Endothelial cell of umbilical vein (primary cell): ENCODE measurements around the gene DALRD3. TPM values are rescaled to one million over a fixed set of nuclear protein-coding genes. Genes with fewer than 3 reads are reported as not detected.

Experiments used
- Bru-seq: library from RNA; stranded (reverse); fragments of 400-500 nt; gene quantifications from one replicate; lab custom pipeline; 2021; lab: Mats Ljungman, UMichigan
- BruChase-seq, 2 experiments: library from RNA; stranded (reverse); fragments of 400-500 nt; gene quantifications; one replicate each; lab custom pipeline; 2021; lab: Mats Ljungman, UMichigan
- BruUV-seq: library from RNA; stranded (reverse); fragments of 400-500 nt; replicated peaks from 2 replicates; lab custom pipeline; 2021; lab: Mats Ljungman, UMichigan
- CTCF ChIA-PET: fragments of 300-600, 350-600 bp; sonication (Branson Sonifier 250); formaldehyde crosslinking; loops from one replicate; lab custom pipeline; 2021; ENCODE audit warnings: antibody characterized with exemption, inconsistent platforms; lab: Charles Lee
- POLR2A ChIA-PET: fragments of 300-600, 350-600 bp; sonication (Branson Sonifier 250); formaldehyde crosslinking; loops from one replicate; lab custom pipeline; 2021; ENCODE audit warnings: antibody characterized with exemption, inconsistent platforms; lab: Charles Lee
- DNase-seq: peaks from one replicate; pipeline ENCODE4 v3.0.0-alpha.2; 2011; ENCODE audit warnings: low read depth, low spot score
- FAIRE-seq: peaks from 2 replicates; lab custom pipeline; 2011; peaks lifted over from hg19 to GRCh38; lab: Jason Lieb, UNC
- H2AFZ ChIP-seq: 2 replicates; pipeline ENCODE4 v1.6.0; 2012; ENCODE audit warnings: low read depth, low read length, control low read depth, inconsistent platforms
- H3K27ac ChIP-seq: 2 replicates; pipeline ENCODE4 v1.5.1; 2011; ENCODE audit warnings: low read depth, mild to moderate bottlenecking, control low read depth, low read length, moderate library complexity; ENCODE audit not compliant: insufficient read depth
- H3K27me3 ChIP-seq, 2 experiments: 2 replicates each; pipeline versions ENCODE4 v1.6.0 to v1.6.1; 2011; ENCODE audit warnings: low read length in 2 of 2, mixed read lengths in 1 of 2; ENCODE audit not compliant: control insufficient read depth in 2 of 2, insufficient read depth in 2 of 2
- H3K36me3 ChIP-seq, 2 experiments: 2 replicates in 1 of 2; 3 replicates in 1 of 2; pipeline ENCODE4 v1.5.1; 2011; ENCODE audit warnings: low read length in 2 of 2, mild to moderate bottlenecking in 1 of 2, moderate library complexity in 1 of 2; ENCODE audit not compliant: control insufficient read depth in 2 of 2, insufficient read depth in 2 of 2; ENCODE audit errors: extremely low read depth in 1 of 2
- H3K4me1 ChIP-seq: 3 replicates; pipeline ENCODE4 v1.5.1; 2011; ENCODE audit warnings: mild to moderate bottlenecking, low read length; ENCODE audit not compliant: control insufficient read depth, insufficient read depth; ENCODE audit errors: extremely low read depth
- H3K4me2 ChIP-seq: 2 replicates; pipeline ENCODE4 v1.6.1; 2011; ENCODE audit warnings: low read length, control low read depth, mixed read lengths; ENCODE audit not compliant: insufficient read depth
- H3K4me3 ChIP-seq, 3 experiments: fragments of 200-600 bp in 1 of 3; sonication (generic), shearing (Covaris generic) in 1 of 3; replicated peaks in 1 of 3; 2 replicates each; pipeline ENCODE4 v1.5.1; 2011 to 2016; ENCODE audit warnings: control low read depth in 3 of 3, low read length in 3 of 3, mild to moderate bottlenecking in 2 of 3, inconsistent platforms in 1 of 3, low read depth in 1 of 3, moderate library complexity in 1 of 3; ENCODE audit not compliant: insufficient read depth in 1 of 3
- H3K79me2 ChIP-seq: 2 replicates; pipeline ENCODE4 v1.6.0; 2012; ENCODE audit warnings: low read length, inconsistent platforms; ENCODE audit not compliant: control insufficient read depth, insufficient read depth
- H3K9ac ChIP-seq: replicated peaks from 2 replicates; pipeline ENCODE3; 2011; ENCODE audit warnings: low read length, control low read depth; ENCODE audit not compliant: insufficient read depth; ENCODE audit errors: extremely low read depth
- H3K9me1 ChIP-seq: replicated peaks from 3 replicates; pipeline ENCODE4 v1.6.0; 2011; ENCODE audit warnings: mild to moderate bottlenecking, low read length; ENCODE audit not compliant: control insufficient read depth, insufficient read depth; ENCODE audit errors: extremely low read depth
- H3K9me3 ChIP-seq: replicated peaks from 2 replicates; pipeline ENCODE4 v1.5.1; 2012; ENCODE audit warnings: low read length, inconsistent platforms; ENCODE audit not compliant: control insufficient read depth, insufficient read depth
- H4K20me1 ChIP-seq: replicated peaks from 2 replicates; pipeline ENCODE3; 2011; ENCODE audit warnings: mild to moderate bottlenecking, low read length; ENCODE audit not compliant: control insufficient read depth, insufficient read depth; ENCODE audit errors: extremely low read depth
- EZH2 ChIP-seq: IDR thresholded peaks from 2 replicates; pipeline ENCODE4 v1.6.1; 2012; ENCODE audit warnings: borderline replicate concordance, low read depth, mild to moderate bottlenecking, moderate library complexity, low read length, inconsistent platforms; ENCODE audit not compliant: severe bottlenecking
- FOS ChIP-seq: IDR thresholded peaks from 2 replicates; pipeline ENCODE4 v1.6.1; 2011; ENCODE audit warnings: mild to moderate bottlenecking, low read length, moderate library complexity, borderline replicate concordance; ENCODE audit not compliant: insufficient read depth
- GATA2 ChIP-seq: IDR thresholded peaks from 2 replicates; pipeline ENCODE4 v1.7.0; 2011; ENCODE audit warnings: low read depth, mild to moderate bottlenecking, moderate library complexity, mixed read lengths, low read length; ENCODE audit not compliant: insufficient read length, insufficient read depth
- JUN ChIP-seq: IDR thresholded peaks from 2 replicates; pipeline ENCODE4 v1.6.1; 2011; ENCODE audit warnings: borderline replicate concordance, low read depth; ENCODE audit not compliant: insufficient read length, insufficient read depth
- MYC ChIP-seq: IDR thresholded peaks from one replicate; pipeline ENCODE4 v1.6.1; 2011; ENCODE audit warnings: mild to moderate bottlenecking, low read depth, low read length
- POLR2A ChIP-seq: IDR thresholded peaks from 2 replicates; pipeline ENCODE4 v1.6.1; 2012; ENCODE audit warnings: low read depth, mild to moderate bottlenecking, control low read depth, low read length
- POLR2AphosphoS5 ChIP-seq: IDR thresholded peaks from 2 replicates; pipeline ENCODE4 v1.6.1; 2012; ENCODE audit warnings: low read depth, mild to moderate bottlenecking, control low read depth, low read length, moderate library complexity; ENCODE audit not compliant: insufficient read depth
- dilution Hi-C: fragments of 300-500 bp; cut with MboI; formaldehyde crosslinking; loops from one replicate; pipeline ENCODE4 v1.15.0; 2019; ENCODE audit warnings: low sequenced_read_pairs; ENCODE audit not compliant: extremely low pct_ligation_motif_present
- intact Hi-C: fragments of 100-400 bp; cut with micrococcal nuclease; formaldehyde crosslinking; loops from one replicate; pipeline ENCODE4 v1.10.0; 2022
- long read RNA-seq: library from polyadenylated mRNA; stranded (forward); transcript quantifications from one replicate; pipeline ENCODE4 v2.0.0, GENCODE V29; 2021
- polyA minus RNA-seq, 3 experiments: library from RNA; depleted of rRNA, polyadenylated mRNA; stranded (reverse); fragments of >200 nt; gene quantifications; 1 replicate in 1 of 3; 2 replicates in 2 of 3; pipeline ENCODE4 v1.2.3, GENCODE V29; 2011
- polyA plus RNA-seq, 4 experiments: library from polyadenylated mRNA; depleted of rRNA in 3 of 4; stranded (reverse) in 3 of 4; unstranded in 1 of 4; fragments of >200 nt; gene quantifications; 2 replicates each; pipeline versions ENCODE4 v1.2.1 to v1.2.3, GENCODE V29; 2011 to 2012; ENCODE audit warnings: missing spikeins in 1 of 4
- total RNA-seq: library from RNA; stranded (reverse); gene quantifications from 2 replicates; pipeline ENCODE4 v1.2.3, GENCODE V29; 2021
- TF ChIP-seq, protein P1 (sequence below): IDR thresholded peaks from 2 replicates; pipeline ENCODE4 v1.6.1; 2011; ENCODE audit not compliant: insufficient read depth, insufficient read length
- TF ChIP-seq, protein P2 (sequence below), 2 donors: IDR thresholded peaks; 1 replicate in 1 of 2; 2 replicates in 1 of 2; pipeline ENCODE4 v1.5.1; 2011; ENCODE audit warnings: low read length in 2 of 2, mild to moderate bottlenecking in 2 of 2, moderate library complexity in 2 of 2, control low read depth in 1 of 2, inconsistent platforms in 1 of 2, low read depth in 1 of 2; ENCODE audit not compliant: insufficient read depth in 1 of 2; ENCODE audit errors: extremely low read depth in 1 of 2

Gene DALRD3, protein sequence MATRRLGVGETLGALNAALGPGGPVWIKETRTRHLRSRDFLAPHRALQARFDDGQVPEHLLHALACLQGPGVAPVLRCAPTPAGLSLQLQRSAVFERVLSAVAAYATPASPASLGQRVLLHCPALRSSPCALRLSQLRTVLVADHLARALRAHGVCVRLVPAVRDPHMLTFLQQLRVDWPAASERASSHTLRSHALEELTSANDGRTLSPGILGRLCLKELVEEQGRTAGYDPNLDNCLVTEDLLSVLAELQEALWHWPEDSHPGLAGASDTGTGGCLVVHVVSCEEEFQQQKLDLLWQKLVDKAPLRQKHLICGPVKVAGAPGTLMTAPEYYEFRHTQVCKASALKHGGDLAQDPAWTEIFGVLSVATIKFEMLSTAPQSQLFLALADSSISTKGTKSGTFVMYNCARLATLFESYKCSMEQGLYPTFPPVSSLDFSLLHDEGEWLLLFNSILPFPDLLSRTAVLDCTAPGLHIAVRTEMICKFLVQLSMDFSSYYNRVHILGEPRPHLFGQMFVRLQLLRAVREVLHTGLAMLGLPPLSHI
- total RNA-seq = 20.4 and 22.7 TPM in 2 replicates
- 60.8 and 66.0 TPM in 2 replicates for polyA plus RNA-seq
- polyA plus RNA-seq (2011; cell fraction: cytosol; rRNA removed) = 27.6 and 33.5 TPM in 2 replicates
- polyA plus RNA-seq (2011; cell fraction: nucleus; rRNA removed) = 94.8 and 97.8 TPM in 2 replicates
- 16.1 and 17.5 TPM in 2 replicates for polyA plus RNA-seq (2012)
- 51.4 and 57.0 TPM in 2 replicates for polyA minus RNA-seq
- 23.5 TPM for polyA minus RNA-seq (2011; cell fraction: cytosol; rRNA and poly(A)+ RNA removed)
- polyA minus RNA-seq (2011; cell fraction: nucleus; rRNA and poly(A)+ RNA removed) = 14.4 and 17.6 TPM in 2 replicates
- percentile 45 among the genes with signal in this experiment for Bru-seq, nascent RNA
- BruChase-seq, experiment 1, labeled RNA remaining after a 6-hour chase = percentile 54 among the genes with signal in this experiment
- percentile 43 among the genes with signal in this experiment for BruChase-seq, experiment 2, labeled RNA remaining after a 2-hour chase
- long read RNA-seq, transcript DALRD3-206 (12 exons, 1,706 nt) = minor isoform, 10 of 47 reads
- long read RNA-seq, transcript DALRD3-202 (12 exons, 1,739 nt) = major isoform, 13 of 47 reads
- long read RNA-seq, partial matches to known transcripts = 13 of 47 reads
- long read RNA-seq, other reads (novel, unspliced or antisense) = 8 of 47 reads

DNA sequence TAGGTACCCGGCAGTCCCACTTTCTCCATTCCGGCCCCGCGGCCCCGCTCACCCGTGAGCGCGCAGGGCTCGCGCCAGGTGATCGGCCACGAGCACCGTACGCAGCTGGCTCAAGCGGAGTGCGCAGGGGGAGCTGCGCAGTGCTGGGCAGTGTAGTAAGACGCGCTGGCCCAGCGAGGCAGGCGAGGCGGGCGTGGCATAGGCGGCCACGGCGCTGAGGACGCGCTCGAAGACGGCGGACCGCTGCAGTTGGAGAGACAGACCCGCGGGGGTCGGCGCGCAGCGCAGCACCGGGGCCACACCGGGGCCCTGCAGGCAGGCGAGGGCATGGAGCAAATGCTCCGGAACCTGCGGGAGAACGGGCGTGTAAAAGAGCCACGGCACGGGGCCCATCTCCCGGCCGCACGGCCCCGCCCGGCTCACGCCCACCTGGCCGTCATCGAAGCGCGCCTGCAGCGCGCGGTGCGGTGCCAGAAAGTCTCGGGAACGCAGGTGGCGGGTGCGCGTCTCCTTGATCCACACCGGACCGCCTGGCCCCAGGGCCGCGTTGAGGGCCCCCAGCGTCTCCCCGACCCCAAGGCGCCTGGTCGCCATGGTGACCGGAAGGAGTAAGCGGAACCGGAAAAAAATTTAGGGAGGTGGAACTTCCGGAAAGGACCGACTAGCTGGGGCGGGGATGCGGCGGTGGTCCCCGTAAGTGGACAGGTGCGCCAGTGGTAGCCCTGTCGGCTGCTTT lies at the start of gene DALRD3:
Gene DALRD3, minus strand, starts transcription at position 610 of the 736 bp plus-strand sequence. Its CDS starts 16 bp downstream, at position 594.
- FAIRE-seq (peak; percentile 70), DNase-seq (peak; percentile 68)
- peak within 1 kb of the TSS; percentile 56 for H2AFZ ChIP-seq
- no peaks in the 10 kb centered on the region for H3K9me3 ChIP-seq
- H3K4me2 ChIP-seq = peak within 1 kb of the TSS; percentile 68
- H3K27ac ChIP-seq = peak within 1 kb of the TSS; percentile 36
- intact Hi-C loops = no loop called here
- H4K20me1 ChIP-seq = no peaks in the 10 kb centered on the region
- no peaks in the 10 kb centered on the region for H3K9me1 ChIP-seq
- CTCF ChIA-PET = interaction anchor here (1.4 to 8.3 kb wide), 2 partner anchors 11 to 30 kb away, joined by 10 to 127 read pairs; partner anchors contain the start of genes P4HTM and WDR6
- no TSS peak for BruUV-seq
- H3K36me3 ChIP-seq = peaks cover 5 to 34% of the 10 kb centered on the region in 2 experiments
- peak within 1 kb of the TSS; percentile 59 for H3K9ac ChIP-seq
- H3K4me3 ChIP-seq = peak within 1 kb of the TSS; percentile 69 to 78 (median 70)
- H3K79me2 ChIP-seq = peaks cover 21% of the 10 kb centered on the region
- H3K27me3 ChIP-seq = no peaks in the 10 kb centered on the region
- no peak for TF ChIP-seq MYC
- TF ChIP-seq FOS = no peak
- TF ChIP-seq GATA2 = no peak
- no peak for TF ChIP-seq JUN
- TF ChIP-seq, protein P1, sequence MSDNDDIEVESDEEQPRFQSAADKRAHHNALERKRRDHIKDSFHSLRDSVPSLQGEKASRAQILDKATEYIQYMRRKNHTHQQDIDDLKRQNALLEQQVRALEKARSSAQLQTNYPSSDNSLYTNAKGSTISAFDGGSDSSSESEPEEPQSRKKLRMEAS = no peak
- peak; percentile 65 for TF ChIP-seq POLR2AphosphoS5
- TF ChIP-seq, protein P2, sequence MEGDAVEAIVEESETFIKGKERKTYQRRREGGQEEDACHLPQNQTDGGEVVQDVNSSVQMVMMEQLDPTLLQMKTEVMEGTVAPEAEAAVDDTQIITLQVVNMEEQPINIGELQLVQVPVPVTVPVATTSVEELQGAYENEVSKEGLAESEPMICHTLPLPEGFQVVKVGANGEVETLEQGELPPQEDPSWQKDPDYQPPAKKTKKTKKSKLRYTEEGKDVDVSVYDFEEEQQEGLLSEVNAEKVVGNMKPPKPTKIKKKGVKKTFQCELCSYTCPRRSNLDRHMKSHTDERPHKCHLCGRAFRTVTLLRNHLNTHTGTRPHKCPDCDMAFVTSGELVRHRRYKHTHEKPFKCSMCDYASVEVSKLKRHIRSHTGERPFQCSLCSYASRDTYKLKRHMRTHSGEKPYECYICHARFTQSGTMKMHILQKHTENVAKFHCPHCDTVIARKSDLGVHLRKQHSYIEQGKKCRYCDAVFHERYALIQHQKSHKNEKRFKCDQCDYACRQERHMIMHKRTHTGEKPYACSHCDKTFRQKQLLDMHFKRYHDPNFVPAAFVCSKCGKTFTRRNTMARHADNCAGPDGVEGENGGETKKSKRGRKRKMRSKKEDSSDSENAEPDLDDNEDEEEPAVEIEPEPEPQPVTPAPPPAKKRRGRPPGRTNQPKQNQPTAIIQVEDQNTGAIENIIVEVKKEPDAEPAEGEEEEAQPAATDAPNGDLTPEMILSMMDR (IDR thresholded peaks at IDR 0.05; ENCODE audit: extremely low read depth in 1 of 2, insufficient read depth in 1 of 2, low read depth in 1 of 2, low read length in 2 of 2) = no peak
- TF ChIP-seq POLR2A = peak; percentile 70
- TF ChIP-seq EZH2 = no peak
- POLR2A ChIA-PET = interaction anchor here (0.9 to 4.2 kb wide), 2 partner anchors 10 to 11 kb away, joined by 4 to 17 read pairs; partner anchors contain the start of genes IMPDH2 and WDR6
- dilution Hi-C loops = no loop called here
- H3K4me1 ChIP-seq = peaks cover 29% of the 10 kb centered on the region
